ENCODE data around the gene SLBP. TPM values are rescaled to one million over a fixed set of nuclear protein-coding genes. Genes with fewer than 3 reads are reported as not detected.

Gene SLBP
- total RNA-seq, 6 experiments from 2014 or later = 13.1 to 30.8 (median 14.7) TPM

- WGBS (ENCODE audit: insufficient coverage, low coverage, low lambda C conversion rate, missing lambda C conversion rate) = 52% methylated on average over 7 of the region's 19 CpGs
- Histone ChIP-seq H3K36me3 (no peaks in the 10 kb centered on the region), H3K4me1 (peaks cover 0 to 8% (median 2%) of the 10 kb centered on the region in 4 donors), H3K9me3 (no peaks in the 10 kb centered on the region), H3K27ac (no peak overlapping the region), H3K27me3 (no peaks in the 10 kb centered on the region), H3K4me3 (no peak overlapping the region)
- DNase-seq = no peak
- TF ChIP-seq POLR2A (IDR thresholded peaks at IDR 0.05) (no peak), CTCF (IDR thresholded peaks at IDR 0.05) (no peak)
- intact Hi-C loops (cut with DNase I) = loop anchor here in 1 of 2 donors (10.0 kb wide), 1 partner anchor 136 kb away; no protein-coding TSS in a partner anchor
- peak in 1 of 4 donors; percentile 5 for ATAC-seq
Measured at GRCh38 chr4:1759170-1759817, 47.2 kb upstream of the SLBP start.

GRCh38 chr4:1758306-1759121, 46.4 kb upstream of the SLBP start:
- 80% methylated on average over 1 of the region's 27 CpGs for WGBS (ENCODE audit: insufficient coverage, low coverage, low lambda C conversion rate, missing lambda C conversion rate)

GRCh38 chr4:1757836-1758235, 45.7 kb upstream of the SLBP start:
- WGBS (ENCODE audit: insufficient coverage, low coverage, low lambda C conversion rate, missing lambda C conversion rate) = 71% methylated on average over 16 of the region's 17 CpGs

More at GRCh38 chr4:1758306-1759121, 46.4 kb upstream of the SLBP start:
- Histone ChIP-seq H3K9me3 (no peaks in the 10 kb centered on the region), H3K36me3 (no peaks in the 10 kb centered on the region), H3K4me1 (peaks cover 0 to 5% (median 0%) of the 10 kb centered on the region in 4 donors), H3K27ac (no peak overlapping the region), H3K27me3 (no peaks in the 10 kb centered on the region), H3K4me3 (no peak overlapping the region)
- DNase-seq (no peak), ATAC-seq (no peak)
- no peak for TF ChIP-seq POLR2A (IDR thresholded peaks at IDR 0.05)
- no peak for TF ChIP-seq CTCF (IDR thresholded peaks at IDR 0.05)
- intact Hi-C loops (cut with DNase I) = loop anchor here in 1 of 2 donors (10.0 kb wide), 1 partner anchor 136 kb away; no protein-coding TSS in a partner anchor

More at GRCh38 chr4:1757836-1758235, 45.7 kb upstream of the SLBP start:
- intact Hi-C loops (cut with DNase I) = loop anchor here in 1 of 2 donors (10.0 kb wide), 1 partner anchor 137 kb away; no protein-coding TSS in a partner anchor
- Histone ChIP-seq H3K27ac (no peak overlapping the region), H3K4me3 (no peak overlapping the region), H3K36me3 (no peaks in the 10 kb centered on the region), H3K4me1 (no peaks in the 10 kb centered on the region), H3K27me3 (no peaks in the 10 kb centered on the region), H3K9me3 (no peaks in the 10 kb centered on the region)
- no peak for TF ChIP-seq POLR2A (IDR thresholded peaks at IDR 0.05)
- no peak for TF ChIP-seq CTCF (IDR thresholded peaks at IDR 0.05)
- DNase-seq = no peak
- no peak for ATAC-seq
